Stimulated activated CD4-positive, alpha-beta T cell treated with anti-CD3 and anti-CD28 coated beads, Interleukin-1b, Interleukin-23, amount 100 ng/mL, for 48 hours (primary cell): Measurements from ENCODE around the gene VPS29.

Experiments
- DNase-seq: peaks from one replicate; pipeline ENCODE4 v3.0.0-alpha.2; 2020

VPS29 gene

GRCh38 chr12:110444455-110444854 is 57.5 kb downstream of the VPS29 start:
- DNase-seq = no peak
